SIG-M5 treated with dmso at 0.1 percent for 504 hours (cell line): ENCODE results near the gene ERN1.

Source experiments
- DNase-seq: peaks from one replicate; lab custom pipeline; 2025; ENCODE audit not compliant: unreplicated experiment; lab: John Stamatoyannopoulos, UW

ERN1 gene

GRCh38 chr17:64111831-64112230, 18.1 kb downstream of the ERN1 start:
- DNase-seq = no peak

DNA sequence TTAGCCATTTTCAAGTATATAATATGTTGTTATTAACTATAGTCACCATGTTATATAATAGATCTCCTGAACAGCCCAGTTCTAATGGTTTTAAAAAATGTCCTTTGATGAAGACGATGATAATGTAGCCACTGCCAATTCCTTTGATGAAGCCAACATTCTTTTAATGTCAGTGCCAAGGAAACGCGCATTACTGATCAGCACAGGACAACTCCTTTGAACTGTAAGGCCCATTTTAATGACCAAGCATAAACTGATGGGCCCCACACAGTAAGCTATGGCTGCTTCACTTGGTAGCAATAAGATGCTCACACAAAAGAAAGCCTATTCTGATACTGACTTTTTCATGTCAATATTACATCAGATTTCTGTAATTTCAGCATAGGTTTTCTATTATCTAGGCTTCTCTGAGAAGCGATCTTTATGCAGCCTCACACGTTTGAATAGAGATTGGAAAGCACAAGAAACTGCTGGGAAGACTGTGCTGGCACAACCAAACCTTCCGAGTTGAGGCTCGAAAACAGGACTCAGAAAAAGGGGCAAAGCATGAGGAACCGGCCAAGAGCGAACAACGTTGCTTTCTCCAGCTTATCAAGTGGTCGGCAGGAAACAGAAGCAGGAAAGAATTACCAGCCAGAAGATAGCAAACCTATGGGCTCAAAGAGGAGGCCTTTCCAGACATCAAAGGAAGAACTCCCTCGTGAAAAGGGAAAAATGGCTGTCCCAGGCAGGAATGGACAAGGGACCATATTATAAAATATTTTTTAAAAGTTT, 19.4 kb downstream of the ERN1 start:
- no peak for DNase-seq

DNA sequence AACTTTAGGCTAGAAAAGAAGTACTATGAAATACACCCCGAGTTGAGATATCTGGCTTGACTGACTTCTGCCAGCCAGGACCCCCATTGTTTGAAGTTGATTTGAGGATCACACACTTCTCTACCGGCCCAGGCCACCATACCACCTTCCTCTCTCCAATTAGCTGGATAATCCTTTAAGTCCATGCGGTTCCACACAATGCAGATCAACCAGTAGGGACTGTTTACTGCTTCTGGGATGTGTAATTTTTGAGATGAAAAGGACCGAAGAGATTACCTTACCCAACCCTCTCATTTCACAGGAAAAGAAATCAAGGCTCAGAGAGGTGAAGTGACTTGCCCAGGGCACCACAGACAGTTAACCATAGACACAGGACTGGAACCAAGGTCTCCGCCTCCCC, 20.5 kb downstream of the ERN1 start:
- no peak for DNase-seq

GRCh38 chr17:64107500-64108236, 22.3 kb downstream of the ERN1 start:
- no peak for DNase-seq

DNA sequence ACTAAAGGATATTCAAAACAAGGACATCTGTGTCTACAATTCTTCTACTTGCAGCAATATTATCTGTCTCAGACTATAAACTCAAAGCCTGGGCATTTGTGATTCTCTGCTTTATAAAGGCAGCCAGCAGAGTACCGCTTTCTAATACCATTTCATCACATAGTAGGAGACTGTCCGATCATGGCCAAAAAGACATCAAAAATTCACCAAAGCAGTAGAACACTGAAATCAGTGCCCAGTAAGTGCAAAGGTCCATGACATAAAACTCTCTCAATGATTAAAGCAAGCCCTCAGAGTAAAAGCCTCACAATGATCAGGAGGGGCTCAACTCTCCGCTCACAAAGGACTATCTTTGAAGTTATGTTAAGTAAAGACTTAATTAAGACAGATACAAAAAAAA, 23.0 kb downstream of the ERN1 start:
- no peak for DNase-seq

- peak; percentile 64 for DNase-seq
Measured at GRCh38 chr17:64103391-64104364, 26.3 kb downstream of the ERN1 start.

GRCh38 chr17:64102627-64103390, 27.1 kb downstream of the ERN1 start:
- no peak for DNase-seq

DNA sequence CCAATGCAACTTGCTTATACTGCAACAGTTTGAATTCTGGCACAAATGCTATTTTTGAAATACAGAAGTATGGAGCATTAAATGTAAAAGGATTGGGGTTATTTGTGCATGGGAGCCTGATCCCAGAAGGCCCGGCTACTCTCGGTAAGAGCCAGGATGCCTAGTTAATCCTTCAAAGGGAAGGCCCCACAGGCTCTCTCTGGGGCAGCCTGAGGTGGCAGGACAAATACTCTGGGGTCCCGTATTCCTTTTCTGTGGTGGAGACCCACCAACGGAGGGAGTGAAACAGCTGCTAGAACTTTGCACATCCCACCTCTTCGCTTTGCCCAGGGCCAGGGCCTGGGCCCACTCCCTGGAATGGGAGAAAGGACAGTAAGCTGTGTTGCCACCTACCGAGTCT, 30.4 kb downstream of the ERN1 start:
- no peak for DNase-seq

GRCh38 chr17:64097196-64097936, 32.6 kb downstream of the ERN1 start:
- DNase-seq = no peak

DNA sequence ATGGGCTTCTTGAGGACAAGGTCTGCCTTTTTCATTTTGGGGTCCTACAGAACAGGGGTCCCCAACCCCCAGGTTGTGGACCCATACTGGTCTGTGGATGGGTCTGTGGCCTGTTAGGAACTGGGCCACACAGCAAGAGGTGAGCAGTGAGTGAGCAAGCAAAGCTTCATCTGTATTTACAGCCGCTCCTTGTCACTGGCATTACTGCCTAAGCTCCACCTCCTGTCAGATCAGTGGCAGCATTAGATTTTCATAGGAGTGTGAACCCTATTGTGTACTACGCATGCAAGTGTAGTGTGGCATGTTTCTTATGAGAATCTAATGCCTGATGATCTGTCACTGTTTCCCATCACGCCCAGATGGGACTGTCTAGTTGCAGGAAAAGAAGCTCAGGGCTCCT, 33.9 kb downstream of the ERN1 start:
- no peak for DNase-seq

GRCh38 chr17:64095144-64095882, 34.6 kb downstream of the ERN1 start:
- no peak for DNase-seq

DNA sequence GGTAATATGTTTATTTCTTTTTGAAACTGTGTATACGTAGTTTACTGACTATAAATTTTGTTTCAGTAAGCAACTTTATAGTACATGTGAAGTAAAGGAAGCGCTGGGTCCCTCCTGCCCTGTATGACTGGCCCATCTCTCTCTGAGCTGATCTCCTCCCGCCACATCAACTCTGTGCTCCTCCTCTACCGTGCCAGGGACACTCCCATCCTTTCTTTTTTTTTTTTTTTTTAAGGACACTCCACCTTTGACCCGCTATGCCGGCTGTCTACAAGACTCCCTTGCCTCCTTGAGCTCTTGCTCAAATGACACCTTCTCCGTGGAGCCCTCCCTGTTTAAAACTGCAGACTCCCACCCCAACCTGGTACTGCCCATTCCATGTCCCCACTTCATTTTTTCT, 35.5 kb downstream of the ERN1 start:
- DNase-seq = no peak

DNA sequence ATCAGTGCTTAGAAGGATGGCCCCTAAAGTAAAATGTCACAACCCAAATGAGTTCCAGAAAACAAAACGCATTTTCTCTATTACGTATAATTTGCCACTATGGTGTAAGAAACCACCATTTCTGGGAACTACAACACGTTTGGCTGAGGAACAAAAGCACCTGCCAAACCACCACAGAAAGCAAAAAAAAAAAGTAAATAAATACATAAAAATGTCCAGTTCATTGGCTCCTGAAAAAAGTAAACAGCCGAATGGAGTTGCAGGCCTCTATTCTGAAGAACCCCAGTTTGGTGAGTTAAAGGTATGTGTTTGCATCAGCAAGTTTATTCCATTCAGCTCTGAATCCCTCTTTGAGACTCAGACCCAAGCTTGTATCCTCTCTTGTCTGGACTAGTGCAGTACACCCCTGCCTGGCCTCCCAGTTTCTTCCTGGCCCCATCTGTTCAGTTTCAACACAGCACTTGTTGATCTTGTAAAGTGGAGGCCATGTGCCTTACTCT, 36.9 kb downstream of the ERN1 start:
- no peak for DNase-seq

- peak; percentile 27 for DNase-seq
Measured at GRCh38 chr17:64092113-64092512, 37.8 kb downstream of the ERN1 start.

- no peak for DNase-seq
Measured at GRCh38 chr17:64091571-64091970, 38.4 kb downstream of the ERN1 start.

GRCh38 chr17:64091116-64091515, 38.8 kb downstream of the ERN1 start:
- no peak for DNase-seq

- no peak for DNase-seq
Measured at GRCh38 chr17:64090144-64090543, 39.8 kb downstream of the ERN1 start.

DNA sequence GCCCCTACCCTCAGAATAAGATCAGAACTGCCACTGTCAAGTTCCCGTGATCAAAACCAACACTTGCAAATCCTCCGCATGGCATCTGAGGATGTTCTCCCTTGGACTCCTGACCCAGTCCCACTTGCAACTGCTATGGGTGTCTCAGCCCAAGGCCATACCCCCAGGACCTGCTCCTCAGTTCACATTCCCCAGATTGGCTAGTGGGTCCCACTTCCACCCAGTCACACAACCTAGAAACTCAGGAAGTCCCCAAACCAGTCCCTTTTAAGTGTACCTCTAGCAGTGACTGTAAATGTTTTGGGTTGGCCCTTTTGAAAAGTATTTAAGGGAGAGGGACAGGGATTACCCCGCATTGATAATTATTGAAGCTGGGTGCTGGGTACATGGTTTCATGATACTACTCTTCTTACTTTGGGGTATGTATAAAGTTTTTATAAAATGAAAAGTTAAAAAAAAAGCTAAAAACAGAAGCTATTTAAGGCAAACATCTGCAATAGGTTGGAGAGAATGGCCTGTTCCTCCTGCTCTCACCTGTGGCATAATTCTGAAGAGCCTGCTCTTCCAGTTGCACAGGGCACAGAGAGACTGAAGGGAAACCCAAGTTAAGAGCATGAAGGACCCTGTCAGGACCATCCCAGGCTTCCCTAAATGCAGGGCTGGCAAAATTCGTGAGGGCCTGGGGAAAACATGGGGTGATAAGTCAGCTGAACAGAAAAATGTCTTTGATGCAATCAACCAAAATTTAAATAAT, 42.5 kb downstream of the ERN1 start:
- peak; percentile 9 for DNase-seq
